H9 (cell line): ENCODE measurements around the gene NPTXR. TPM values are rescaled to one million over a fixed set of nuclear protein-coding genes. Genes with fewer than 3 reads are reported as not detected.

ENCODE experiments used
- DNase-seq: peaks from one replicate; pipeline ENCODE4 v3.0.0-alpha.2; 2017
- H2AFZ ChIP-seq: one replicate; pipeline ENCODE4 v1.6.1; 2013; ENCODE audit warnings: mild to moderate bottlenecking, low read length, control low read depth, moderate library complexity
- H2AK5ac ChIP-seq: 2 replicates; pipeline ENCODE4 v1.6.1; 2013; ENCODE audit warnings: low read length, control low read depth, mixed read lengths; ENCODE audit not compliant: insufficient read length
- H2BK120ac ChIP-seq: one replicate; pipeline ENCODE4 v1.6.1; 2013; ENCODE audit warnings: low read depth, mild to moderate bottlenecking, low read length, control low read depth, inconsistent platforms; ENCODE audit not compliant: poor library complexity, severe bottlenecking
- H2BK12ac ChIP-seq: 2 replicates; pipeline ENCODE4 v1.6.1; 2013; ENCODE audit warnings: low read length, control low read depth, mixed read lengths, low read depth; ENCODE audit not compliant: insufficient read length
- H2BK15ac ChIP-seq: 2 replicates; pipeline ENCODE4 v1.6.1; 2013; ENCODE audit warnings: low read depth, low read length, control low read depth
- H2BK20ac ChIP-seq: one replicate; pipeline ENCODE4 v1.6.1; 2013; ENCODE audit warnings: low read depth, mild to moderate bottlenecking, low read length, control low read depth, inconsistent platforms; ENCODE audit not compliant: poor library complexity, severe bottlenecking
- H2BK5ac ChIP-seq: 2 replicates; pipeline ENCODE4 v1.6.1; 2013; ENCODE audit warnings: low read length, control low read depth, mixed read lengths; ENCODE audit not compliant: insufficient read length
- H3K14ac ChIP-seq: 2 replicates; pipeline ENCODE4 v1.6.1; 2013; ENCODE audit warnings: low read length, control low read depth; ENCODE audit not compliant: insufficient read depth
- H3K18ac ChIP-seq: 2 replicates; pipeline ENCODE4 v1.6.1; 2013; ENCODE audit warnings: low read depth, mild to moderate bottlenecking, mixed read lengths, low read length, control low read depth; ENCODE audit not compliant: insufficient read length
- H3K23ac ChIP-seq: 2 replicates; pipeline ENCODE4 v1.6.1; 2013; ENCODE audit warnings: low read length, control low read depth, mixed read lengths, low read depth; ENCODE audit not compliant: insufficient read length
- H3K23me2 ChIP-seq: 2 replicates; pipeline ENCODE4 v1.6.1; 2013; ENCODE audit warnings: low read depth, mild to moderate bottlenecking, mixed read lengths, low read length, control low read depth; ENCODE audit not compliant: insufficient read length, poor library complexity, severe bottlenecking
- H3K27ac ChIP-seq: 2 replicates; pipeline ENCODE4 v1.5.1; 2013; ENCODE audit warnings: low read length, control low read depth, mixed read lengths, low read depth; ENCODE audit not compliant: insufficient read length
- H3K27me3 ChIP-seq: 2 replicates; pipeline ENCODE4 v1.6.1; 2013; ENCODE audit warnings: low read length, control low read depth, inconsistent platforms; ENCODE audit not compliant: insufficient read depth
- H3K4ac ChIP-seq: 2 replicates; pipeline ENCODE4 v1.6.1; 2013; ENCODE audit warnings: low read depth, mild to moderate bottlenecking, control low read depth, inconsistent platforms, low read length, moderate library complexity
- H3K4me1 ChIP-seq: 2 replicates; pipeline ENCODE4 v1.6.1; 2013; ENCODE audit warnings: low read length, control low read depth, inconsistent platforms; ENCODE audit not compliant: insufficient read depth
- H3K4me2 ChIP-seq: 2 replicates; pipeline ENCODE4 v1.6.1; 2013; ENCODE audit warnings: low read length, control low read depth, mixed read lengths; ENCODE audit not compliant: insufficient read length, insufficient read depth
- H3K56ac ChIP-seq: 2 replicates; pipeline ENCODE4 v1.6.1; 2013; ENCODE audit warnings: low read depth, mild to moderate bottlenecking, mixed read lengths, low read length, control low read depth; ENCODE audit not compliant: insufficient read length
- H3K79me1 ChIP-seq: 2 replicates; pipeline ENCODE4 v1.6.1; 2013; ENCODE audit warnings: low read depth, mild to moderate bottlenecking, moderate library complexity, low read length, control low read depth, inconsistent platforms; ENCODE audit not compliant: insufficient read depth, poor library complexity, severe bottlenecking
- H3K79me2 ChIP-seq: 2 replicates; pipeline ENCODE4 v1.6.1; 2013; ENCODE audit warnings: low read length, control low read depth, inconsistent platforms; ENCODE audit not compliant: insufficient read depth
- H3K9ac ChIP-seq: 2 replicates; pipeline ENCODE4 v1.6.1; 2013; ENCODE audit warnings: low read length, control low read depth, mixed read lengths; ENCODE audit not compliant: insufficient read length; ENCODE audit errors: extremely low read depth
- H3K9me3 ChIP-seq: one replicate; pipeline ENCODE4 v1.6.1; 2013; ENCODE audit warnings: low read depth, low read length, inconsistent platforms; ENCODE audit not compliant: control insufficient read depth
- H3T11ph ChIP-seq: one replicate; pipeline ENCODE4 v1.6.1; 2013; ENCODE audit warnings: mild to moderate bottlenecking, low read length, control low read depth, inconsistent platforms
- H4K20me1 ChIP-seq: one replicate; pipeline ENCODE4 v1.6.1; 2013; ENCODE audit not compliant: control insufficient read depth, insufficient read length, insufficient read depth
- H4K5ac ChIP-seq: 2 replicates; pipeline ENCODE4 v1.6.1; 2013; ENCODE audit warnings: low read depth, mild to moderate bottlenecking, mixed read lengths, low read length, control low read depth; ENCODE audit not compliant: insufficient read length
- H4K8ac ChIP-seq: replicated peaks from 2 replicates; pipeline ENCODE4 v1.6.1; 2013; ENCODE audit warnings: low read length, control low read depth, mixed read lengths, low read depth; ENCODE audit not compliant: insufficient read length
- H4K91ac ChIP-seq: 2 replicates; pipeline ENCODE4 v1.6.1; 2013; ENCODE audit warnings: low read depth, mild to moderate bottlenecking, moderate library complexity, mixed read lengths, low read length, control low read depth; ENCODE audit not compliant: insufficient read length
- H3K27ac Mint-ChIP-seq, 3 experiments: 2 replicates in 2 of 3; 3 replicates in 1 of 3; pipeline ENCODE4 v1.8.0; 2020 to 2021; ENCODE audit warnings: mixed read lengths in 3 of 3, mild to moderate bottlenecking in 1 of 3, moderate library complexity in 1 of 3
- H3K27me3 Mint-ChIP-seq: 2 replicates; pipeline ENCODE4 v1.8.0; 2021; ENCODE audit warnings: low read depth, mild to moderate bottlenecking, moderate library complexity, mixed read lengths
- H3K36me3 Mint-ChIP-seq, 3 experiments: 2 replicates in 2 of 3; 3 replicates in 1 of 3; pipeline ENCODE4 v1.8.0; 2020 to 2021; ENCODE audit warnings: low read depth in 3 of 3, mixed read lengths in 3 of 3; ENCODE audit not compliant: insufficient read depth in 1 of 3
- H3K4me1 Mint-ChIP-seq, 2 experiments: 2 replicates each; pipeline ENCODE4 v1.8.0; 2020; ENCODE audit warnings: mixed read lengths in 2 of 2
- H3K4me3 Mint-ChIP-seq, 2 experiments: 2 replicates in 1 of 2; 3 replicates in 1 of 2; pipeline ENCODE4 v1.8.0; 2020 to 2021; ENCODE audit warnings: mild to moderate bottlenecking in 2 of 2, mixed read lengths in 2 of 2, moderate library complexity in 1 of 2
- H3K9me3 Mint-ChIP-seq, 2 experiments: 2 replicates in 1 of 2; 3 replicates in 1 of 2; pipeline ENCODE4 v1.8.0; 2020; ENCODE audit warnings: mild to moderate bottlenecking in 2 of 2, mixed read lengths in 2 of 2, moderate library complexity in 1 of 2
- CTCF ChIP-seq: fragments of 200-600 bp; sonication (generic); conservative IDR thresholded peaks from 3 replicates; pipeline ENCODE4 v1.8.0; 2021; ENCODE audit warnings: antibody characterized with exemption, mild to moderate bottlenecking
- WGBS: extraction: QIAGEN DNeasy Blood & Tissue Kit; methylation state at CpG from one replicate; pipeline ENCODE4 v1.1.7; 2013; ENCODE audit warnings: missing lambda C conversion rate, low lambda C conversion rate, mixed read lengths; ENCODE audit not compliant: insufficient read length; ENCODE audit errors: extremely low coverage; 5-methylcytosine and 5-hydroxymethylcytosine counted together
- total RNA-seq: library from RNA; stranded (reverse); gene quantifications from 2 replicates; pipeline ENCODE4 v1.2.1, GENCODE V29; 2021

The NPTXR gene
- total RNA-seq, 1 experiment from 2014 or later: 8.1 TPM

- Histone ChIP-seq H2BK15ac (no peak overlapping the region; the same call in 1 of the 2 replicates), H4K8ac (no peak overlapping the region), H2BK12ac (no peak overlapping the region), H3K9ac (no peak overlapping the region), H3T11ph (no peak overlapping the region), H3K23ac (no peak overlapping the region), H3K9me3 (no peaks in the 10 kb centered on the region), H3K79me1 (no peaks in the 10 kb centered on the region), H3K18ac (no peak overlapping the region), H3K79me2 (no peaks in the 10 kb centered on the region), H4K20me1 (peaks cover 3% of the 10 kb centered on the region), H4K5ac (no peak overlapping the region), H3K14ac (peak overlapping the region; percentile 61), H2BK20ac (no peak overlapping the region), H3K4me2 (peak overlapping the region; percentile 32), H3K27ac (no peak overlapping the region), H2AK5ac (no peak overlapping the region), H3K4ac (no peak overlapping the region), H3K23me2 (peaks cover 4% of the 10 kb centered on the region), H3K27me3 (peaks cover 21% of the 10 kb centered on the region; the same call in 1 of the 2 replicates), H2BK120ac (no peak overlapping the region), H3K4me1 (no peaks in the 10 kb centered on the region; the same call in 1 of the 2 replicates), H2AFZ (no peak overlapping the region), H2BK5ac (no peak overlapping the region), H4K91ac (no peak overlapping the region), H3K56ac (no peak overlapping the region)
- Mint-ChIP-seq H3K4me1 (peaks cover 19 to 33% of the 10 kb centered on the region in 2 experiments), H3K27ac (no peak overlapping the region), H3K27me3 (peaks cover 77% of the 10 kb centered on the region), H3K36me3 (peaks cover 0 to 2% (median 0%) of the 10 kb centered on the region in 3 experiments; a peak in 3 of 7 replicates), H3K9me3 (no peaks in the 10 kb centered on the region; a peak in 1 of 5 replicates), H3K4me3 (no peak overlapping the region; a peak in 1 of 5 replicates)
- peak; percentile 52 for DNase-seq
- no CpG with 5 or more reads among the region's 68 CpGs for WGBS
- peak; percentile 37; the same call in 2 of the 3 replicates for TF ChIP-seq CTCF
These were observed 599 bp downstream of the NPTXR start for GRCh38 chr22:38843201-38843656.
